Neural cell (in vitro differentiated cells): ENCODE measurements around the gene SRPX.

Experiments used
- CTCF ChIP-seq: fragments of 450-650 bp; IDR thresholded peaks from 2 replicates; pipeline ENCODE4 v1.5.1; 2014; ENCODE audit warnings: antibody characterized with exemption, mild to moderate bottlenecking, moderate library complexity; ENCODE audit not compliant: poor library complexity, severe bottlenecking
- EP300 ChIP-seq: fragments of 450-650 bp; conservative IDR thresholded peaks from 2 replicates; pipeline ENCODE4 v1.6.1; 2014; ENCODE audit warnings: antibody characterized with exemption, mild to moderate bottlenecking, moderate library complexity; ENCODE audit not compliant: poor library complexity, severe bottlenecking
- EZH2 ChIP-seq: fragments of 200-600, 300-800 bp; shearing (Covaris generic), sonication (generic); IDR thresholded peaks from 2 replicates; pipeline ENCODE4 v1.6.1; 2014; ENCODE audit warnings: antibody characterized with exemption, low read length, borderline replicate concordance, mild to moderate bottlenecking; ENCODE audit not compliant: insufficient read depth, poor library complexity, severe bottlenecking
- POLR2AphosphoS5 ChIP-seq: IDR thresholded peaks from 2 replicates; pipeline ENCODE4 v1.6.1; 2012
- RAD21 ChIP-seq: fragments of 450-650 bp; conservative IDR thresholded peaks from 2 replicates; pipeline ENCODE4 v1.6.1; 2014; ENCODE audit warnings: antibody characterized with exemption, mild to moderate bottlenecking, moderate library complexity
- REST ChIP-seq: IDR thresholded peaks from 2 replicates; pipeline ENCODE4 v1.6.1; 2012; ENCODE audit warnings: borderline replicate concordance
- SMC3 ChIP-seq: fragments of 450-650 bp; conservative IDR thresholded peaks from 2 replicates; pipeline ENCODE4 v1.6.1; 2014; ENCODE audit warnings: antibody characterized with exemption, mild to moderate bottlenecking, moderate library complexity; ENCODE audit not compliant: poor library complexity
- TAF1 ChIP-seq: IDR thresholded peaks from 2 replicates; pipeline ENCODE4 v1.6.1; 2012; ENCODE audit warnings: low read depth

GRCh38 chrX:38103857-38104812, 116.5 kb downstream of the SRPX start:
- TF ChIP-seq EZH2, result no peak
- no peak for TF ChIP-seq CTCF
- TF ChIP-seq REST, result no peak
- TF ChIP-seq RAD21, result no peak
- no peak for TF ChIP-seq EP300
- no peak for TF ChIP-seq POLR2AphosphoS5
- TF ChIP-seq SMC3, result no peak
- TF ChIP-seq TAF1, result no peak
